ENCODE data around the gene PIP4K2C.
"Not testable (repeated sequence)": the region's sequence is repeated elsewhere in the genome, so short reads cannot be mapped to it uniquely, and the experiment has no call there.

Gene PIP4K2C

GRCh38 chr12:57622293-57623245, 31.6 kb downstream of the PIP4K2C start:
- FAIRE-seq, result no peak

DNA sequence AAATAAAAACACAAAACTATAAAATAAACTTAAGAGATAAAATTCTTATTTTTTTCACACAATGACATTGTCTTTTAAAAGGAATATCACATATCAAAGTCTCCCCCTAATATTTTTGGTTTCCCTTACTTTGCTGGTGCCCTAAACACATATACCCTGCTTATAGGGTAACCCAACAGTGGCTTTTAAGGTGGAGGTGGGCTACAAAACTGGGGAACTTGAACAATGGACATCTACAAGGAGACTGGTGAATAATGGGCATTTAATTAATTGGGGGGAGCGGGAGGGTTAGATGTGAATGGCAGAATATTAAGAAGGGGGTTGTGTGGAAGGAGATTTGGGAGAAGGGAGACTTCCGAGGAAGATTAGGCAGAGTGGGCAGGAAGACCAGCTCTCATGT, 32.4 kb downstream of the PIP4K2C start:
- no peak for FAIRE-seq

DNA sequence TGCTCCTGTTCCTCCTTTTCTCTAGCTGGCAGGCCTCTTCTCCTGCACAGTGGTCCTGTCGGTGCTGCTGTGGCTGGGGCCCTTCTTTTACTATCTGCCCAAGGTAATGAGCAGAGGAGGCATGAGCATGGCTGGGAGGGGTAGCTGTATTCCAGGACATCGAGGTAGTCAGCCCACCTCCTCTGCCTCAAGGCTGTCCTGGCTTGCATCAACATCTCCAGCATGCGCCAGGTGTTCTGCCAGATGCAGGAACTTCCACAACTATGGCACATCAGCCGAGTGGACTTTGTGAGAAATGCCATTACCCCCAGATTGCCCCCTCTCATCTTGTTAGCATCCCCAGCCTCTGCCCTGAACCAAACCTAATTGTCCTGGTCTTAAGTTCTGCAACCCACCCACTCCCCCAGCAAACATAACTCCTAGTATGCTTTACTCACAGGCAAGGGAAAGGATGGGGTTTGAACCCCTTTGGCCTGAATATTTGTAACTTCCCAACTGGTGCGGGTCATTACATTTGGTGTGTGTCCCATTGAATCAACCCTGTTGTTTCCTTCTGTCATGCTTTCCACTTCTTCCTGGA, 32.9 kb downstream of the PIP4K2C start:
- FAIRE-seq, result no peak

GRCh38 chr12:57624441-57625220, 33.6 kb downstream of the PIP4K2C start:
- FAIRE-seq, result no peak

DNA sequence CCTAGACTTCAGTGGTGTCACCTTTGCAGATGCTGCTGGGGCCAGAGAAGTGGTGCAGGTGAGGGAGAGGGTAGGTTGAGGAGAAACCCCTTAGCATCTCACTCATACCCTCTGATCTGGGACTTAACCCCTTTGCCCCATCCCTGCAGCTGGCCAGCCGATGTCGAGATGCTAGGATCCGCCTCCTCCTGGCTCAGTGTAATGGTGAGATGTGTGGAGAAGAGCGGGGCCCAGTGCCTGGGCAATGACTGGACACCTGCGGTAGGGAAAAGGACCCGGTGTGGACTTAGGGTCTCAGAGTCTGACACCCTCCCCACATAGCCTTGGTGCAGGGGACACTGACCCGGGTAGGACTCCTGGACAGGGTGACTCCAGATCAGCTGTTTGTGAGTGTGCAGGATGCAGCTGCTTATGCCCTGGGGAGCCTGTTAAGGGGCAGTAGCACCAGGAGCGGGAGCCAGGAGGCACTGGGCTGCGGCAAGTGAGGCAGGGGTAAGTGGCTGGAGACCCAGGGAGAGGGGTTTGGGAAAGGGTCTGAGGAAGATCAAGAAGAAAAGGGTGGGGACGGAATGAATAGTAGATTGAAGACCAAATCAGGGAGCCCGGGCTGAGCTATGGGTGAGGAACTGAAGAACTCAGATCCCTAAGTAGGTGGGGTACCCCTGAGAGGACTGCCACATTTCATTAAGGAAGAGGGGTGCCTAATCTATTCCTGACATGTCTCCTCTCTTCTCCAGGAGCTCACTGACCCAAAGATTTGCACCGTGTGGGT, 34.5 kb downstream of the PIP4K2C start:
- FAIRE-seq, result no peak

- FAIRE-seq, result no peak
These were observed 35.3 kb downstream of the PIP4K2C start for GRCh38 chr12:57626111-57626920.

DNA sequence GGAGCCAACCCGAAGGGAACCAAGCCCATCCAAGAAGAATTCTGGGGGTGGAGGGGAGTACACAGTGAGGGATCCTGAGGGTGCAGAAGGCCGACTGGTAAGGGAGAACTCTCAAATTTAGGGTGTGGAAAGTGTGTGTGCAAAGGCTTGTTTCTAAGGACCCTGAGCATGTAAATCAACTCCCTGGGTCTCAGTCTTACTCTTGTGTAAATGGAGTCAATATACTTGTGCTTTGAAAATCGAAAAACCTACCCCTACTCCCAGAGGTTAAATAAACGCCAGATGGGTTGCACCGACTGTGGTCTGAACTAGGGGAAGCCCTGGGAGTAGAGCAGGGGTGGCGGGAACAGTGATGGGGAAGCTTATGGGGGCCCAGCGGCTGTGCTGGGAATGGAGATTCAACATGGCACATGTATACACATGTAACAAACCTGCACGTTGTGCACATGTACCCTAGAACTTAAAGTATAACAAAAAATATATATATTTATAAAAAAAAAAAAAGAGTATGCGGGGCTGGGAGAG, 36.0 kb downstream of the PIP4K2C start:
- FAIRE-seq, result no peak

- FAIRE-seq, result no peak
These were observed 36.7 kb downstream of the PIP4K2C start for GRCh38 chr12:57627501-57628279.

DNA sequence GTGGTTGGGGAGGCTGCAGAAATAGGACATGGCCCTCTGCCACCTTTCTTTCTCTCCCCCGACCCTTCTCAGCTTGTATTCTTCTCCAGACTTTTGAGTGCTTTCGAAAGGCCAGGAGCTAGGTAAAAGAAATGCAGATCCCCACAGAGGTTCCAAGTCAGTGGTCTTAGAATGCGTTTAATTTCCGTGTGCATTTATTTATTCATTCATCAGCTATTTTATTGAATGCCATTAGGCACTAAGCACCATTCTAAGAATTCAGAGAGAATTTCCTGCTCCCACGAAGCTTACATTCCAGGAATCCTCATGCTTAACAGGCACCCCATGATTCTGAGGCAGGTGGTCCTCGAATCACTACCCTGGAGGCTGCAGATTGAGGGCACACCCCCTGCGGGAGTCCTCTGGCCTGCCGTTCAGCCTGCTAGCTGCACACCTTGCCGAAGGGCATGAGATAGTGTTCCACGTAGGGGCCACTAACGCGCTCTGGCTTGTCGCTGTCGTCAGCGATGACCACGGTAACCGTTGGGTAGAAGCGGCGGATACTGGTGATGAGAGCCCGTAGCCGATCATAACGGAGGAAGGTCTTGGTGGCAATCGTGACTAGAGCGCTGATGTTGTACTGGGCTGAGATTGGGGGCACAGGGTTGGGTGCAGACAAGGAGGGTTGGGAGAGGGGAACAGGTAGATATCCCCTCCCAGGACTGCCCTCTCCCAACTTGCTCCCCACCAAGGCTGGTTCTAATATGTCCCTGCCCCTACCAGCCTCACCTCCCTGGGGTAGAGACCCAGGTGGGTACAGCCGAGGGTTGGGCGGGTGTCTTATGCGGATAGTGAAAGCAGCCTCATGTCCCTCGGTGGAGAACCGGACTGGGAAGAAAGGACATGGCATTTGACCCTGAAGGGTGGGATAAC, 37.5 kb downstream of the PIP4K2C start:
- no peak for FAIRE-seq

GRCh38 chr12:57629897-57630471, 39.0 kb downstream of the PIP4K2C start:
- FAIRE-seq, result no peak

DNA sequence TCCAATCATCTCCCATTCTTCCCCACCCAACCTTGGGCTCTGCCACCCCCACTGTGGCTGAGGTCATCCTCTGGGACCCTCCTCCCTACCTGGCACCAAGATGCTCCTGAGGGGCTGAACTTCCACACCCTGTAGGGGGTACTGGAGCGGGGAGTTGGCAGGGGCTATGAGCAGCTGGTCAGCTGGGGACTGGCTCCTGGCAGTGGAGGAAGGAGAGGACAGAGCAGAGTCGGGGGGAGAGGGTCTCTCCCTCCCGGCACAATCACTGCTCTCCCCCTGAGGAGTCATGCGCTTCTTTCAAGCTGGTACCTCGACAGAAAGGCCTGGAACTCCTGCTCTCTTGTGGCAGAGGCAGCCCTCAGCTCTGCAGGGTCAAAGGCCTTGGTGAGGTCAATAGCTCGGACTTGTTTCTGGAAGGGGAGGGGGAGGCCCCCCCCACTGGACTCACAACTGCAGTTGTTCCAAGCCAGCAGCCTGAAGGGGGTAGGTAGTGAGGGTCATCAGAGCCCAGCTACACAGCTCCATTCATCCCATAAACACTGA, 40.0 kb downstream of the PIP4K2C start:
- no peak for FAIRE-seq

GRCh38 chr12:57631566-57632072, 40.6 kb downstream of the PIP4K2C start:
- no peak for FAIRE-seq

- FAIRE-seq, result no peak
These were observed 41.3 kb downstream of the PIP4K2C start for GRCh38 chr12:57632073-57632957.

- no peak for FAIRE-seq
These were observed 42.2 kb downstream of the PIP4K2C start, which contains the start of gene B4GALNT1 for GRCh38 chr12:57632958-57633840. TSS of gene B4GALNT1 (minus strand) at chr12:57633201. CDS start at chr12:57632132, 1,069 bp downstream.

- FAIRE-seq, result not testable (repeated sequence)
These were observed 45.7 kb downstream of the PIP4K2C start for GRCh38 chr12:57636731-57637130.

DNA sequence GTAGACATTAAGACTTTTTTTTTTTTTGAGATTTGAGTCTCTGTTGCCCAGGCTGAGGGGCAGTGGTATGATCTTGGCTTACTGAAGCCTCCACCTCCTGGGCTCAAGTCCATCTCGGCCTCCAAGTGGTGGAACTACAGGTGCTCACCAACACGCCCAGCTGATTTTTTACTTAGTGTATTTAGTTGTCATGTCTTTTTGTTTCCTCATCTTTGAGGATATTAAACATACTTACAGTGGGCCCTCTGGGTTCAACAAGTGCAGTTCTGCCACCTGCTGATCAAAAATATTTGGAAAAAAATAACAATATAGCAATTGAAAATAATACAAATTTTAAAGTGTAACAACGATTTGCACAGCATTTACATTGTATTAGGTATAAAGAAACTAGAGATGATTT, 46.4 kb downstream of the PIP4K2C start:
- no peak for FAIRE-seq
